Measurements from ENCODE around the gene VAMP4.

The VAMP4 gene

GRCh38 chr1:171785766-171786165, 43.9 kb upstream of the VAMP4 start:
- Histone ChIP-seq H3K27me3 (replicated peaks; ENCODE audit: control insufficient read depth, insufficient read depth, low read length) (no peaks in the 10 kb centered on the region), H3K36me3 (ENCODE audit: control insufficient read depth, insufficient read depth, low read length) (peaks cover 29% of the 10 kb centered on the region), H3K4me3 (replicated peaks; ENCODE audit: low read depth, low read length) (no peak overlapping the region)
- no peak for DNase-seq (ENCODE audit: extremely low read depth, insufficient read length)
- no peak for TF ChIP-seq CTCF (IDR thresholded peaks at IDR 0.05; ENCODE audit: insufficient read depth, low read length, poor library complexity, severe bottlenecking)

GRCh38 chr1:171784784-171785183, 42.9 kb upstream of the VAMP4 start:
- no peak for TF ChIP-seq CTCF (IDR thresholded peaks at IDR 0.05; ENCODE audit: insufficient read depth, low read length, poor library complexity, severe bottlenecking)
- peaks cover 25% of the 10 kb centered on the region for H3K36me3 ChIP-seq (ENCODE audit: control insufficient read depth, insufficient read depth, low read length)
- H3K4me3 ChIP-seq (replicated peaks; ENCODE audit: low read depth, low read length) = peak overlapping the region; percentile 40
- no peaks in the 10 kb centered on the region for H3K27me3 ChIP-seq (replicated peaks; ENCODE audit: control insufficient read depth, insufficient read depth, low read length)
- no peak for DNase-seq (ENCODE audit: extremely low read depth, insufficient read length)

- TF ChIP-seq CTCF (IDR thresholded peaks at IDR 0.05; ENCODE audit: insufficient read depth, low read length, poor library complexity, severe bottlenecking) = no peak
- H3K4me3 ChIP-seq (replicated peaks; ENCODE audit: low read depth, low read length) = no peak overlapping the region
- peaks cover 25% of the 10 kb centered on the region for H3K36me3 ChIP-seq (ENCODE audit: control insufficient read depth, insufficient read depth, low read length)
- no peaks in the 10 kb centered on the region for H3K27me3 ChIP-seq (replicated peaks; ENCODE audit: control insufficient read depth, insufficient read depth, low read length)
- DNase-seq (ENCODE audit: extremely low read depth, insufficient read length) = no peak
Measured at GRCh38 chr1:171783816-171784530, 42.1 kb upstream of the VAMP4 start.

GRCh38 chr1:171781176-171781875, 39.5 kb upstream of the VAMP4 start, which contains the start of gene METTL13:
Gene METTL13 (plus strand): TSS chr1:171781660. CDS start chr1:171781968, 308 bp downstream.
- DNase-seq (ENCODE audit: extremely low read depth, insufficient read length) = peak; percentile 100
- no peaks in the 10 kb centered on the region for H3K27me3 ChIP-seq (replicated peaks; ENCODE audit: control insufficient read depth, insufficient read depth, low read length)
- peaks cover 15% of the 10 kb centered on the region for H3K36me3 ChIP-seq (ENCODE audit: control insufficient read depth, insufficient read depth, low read length)
- no peak for TF ChIP-seq CTCF (IDR thresholded peaks at IDR 0.05; ENCODE audit: insufficient read depth, low read length, poor library complexity, severe bottlenecking)
- peak within 1 kb of the TSS; percentile 76 for H3K4me3 ChIP-seq (replicated peaks; ENCODE audit: low read depth, low read length)

- Histone ChIP-seq H3K4me3 (replicated peaks; ENCODE audit: low read depth, low read length) (peak overlapping the region; percentile 64), H3K36me3 (ENCODE audit: control insufficient read depth, insufficient read depth, low read length) (peaks cover 9% of the 10 kb centered on the region), H3K27me3 (replicated peaks; ENCODE audit: control insufficient read depth, insufficient read depth, low read length) (no peaks in the 10 kb centered on the region)
- no peak for TF ChIP-seq CTCF (IDR thresholded peaks at IDR 0.05; ENCODE audit: insufficient read depth, low read length, poor library complexity, severe bottlenecking)
- no peak for DNase-seq (ENCODE audit: extremely low read depth, insufficient read length)
Measured at GRCh38 chr1:171780583-171781175, 38.8 kb upstream of the VAMP4 start.
